Tibial nerve (tissue), 4 donors: Measurements from ENCODE around the gene ZNF658. TPM values are rescaled to one million over a fixed set of nuclear protein-coding genes. Genes with fewer than 3 reads are reported as not detected.
A peak's percentile ranks its signal among the peaks of the same experiment; 100 is the strongest.
"Not testable (repeated sequence)": the region's sequence is repeated elsewhere in the genome, so short reads cannot be mapped to it uniquely, and the experiment has no call there.

Source experiments
- DNase-seq, 2 donors: peaks; one replicate each; pipeline ENCODE4 v3.0.0-alpha.2; 2019; ENCODE audit warnings: low spot score in 2 of 2
- H3K27ac ChIP-seq, 4 donors: fragments of 200-600 bp; sonication (generic) in 3 of 4; one replicate each; pipeline ENCODE4 v1.5.1; 2017 to 2019; ENCODE audit warnings: mild to moderate bottlenecking in 1 of 4
- H3K27me3 ChIP-seq, 2 donors: fragments of 200-600 bp; sonication (generic) in 1 of 2; one replicate each; pipeline versions ENCODE4 v1.5.1 to v1.6.0; 2017 to 2019
- H3K36me3 ChIP-seq, 3 donors: fragments of 200-600 bp; sonication (generic); one replicate each; pipeline ENCODE4 v1.5.1; 2018 to 2019
- H3K4me1 ChIP-seq, 4 donors: fragments of 200-600 bp; sonication (generic) in 3 of 4; one replicate each; pipeline ENCODE4 v1.5.1; 2017 to 2019
- H3K4me3 ChIP-seq, 4 donors: fragments of 200-600 bp; sonication (generic) in 3 of 4; one replicate each; pipeline ENCODE4 v1.5.1; 2017 to 2019; ENCODE audit warnings: mild to moderate bottlenecking in 1 of 4, moderate library complexity in 1 of 4
- H3K9me3 ChIP-seq, 4 donors: fragments of 200-600 bp; sonication (generic) in 3 of 4; one replicate each; pipeline ENCODE4 v1.5.1; 2017 to 2019
- EP300 ChIP-seq, 2 donors: sonication (generic); formaldehyde crosslinking; IDR thresholded peaks; one replicate each; pipeline ENCODE4 v1.6.1; 2017; ENCODE audit warnings: antibody characterized with exemption in 2 of 2, mild to moderate bottlenecking in 1 of 2
- POLR2A ChIP-seq, 2 donors: fragments of 450-650 bp; IDR thresholded peaks; one replicate each; pipeline ENCODE4 v1.6.1; 2017; ENCODE audit warnings: antibody characterized with exemption in 2 of 2, mild to moderate bottlenecking in 2 of 2, moderate library complexity in 2 of 2
- WGBS, 2 donors: methylation state at CpG; one replicate each; pipeline ENCODE4 v1.1.5; 2018; 5-methylcytosine and 5-hydroxymethylcytosine counted together
- total RNA-seq, 4 donors: library from RNA; depleted of rRNA; stranded (reverse); fragments of >200 nt; gene quantifications; one replicate each; pipeline ENCODE4 v1.1.0, GENCODE V29; 2016

Gene ZNF658
- total RNA-seq = 1 to 10 TPM; 2.0 to 5.7 (median 3.0) TPM

GRCh38 chr9:66900490-66901131, at the start of gene ZNF658:
ZNF658 (plus strand) TSS chr9:66900725; CDS start chr9:66903562, 2,837 bp downstream.
- not testable (repeated sequence) for H3K9me3 ChIP-seq, H3K36me3 ChIP-seq, H3K27me3 ChIP-seq, H3K4me1 ChIP-seq
- H3K4me3 ChIP-seq = peak within 1 kb of the TSS; percentile 50 to 59 (median 58)
- 0% methylated on average over 11 to 32 of the region's 46 CpGs for WGBS, 2 donors
- TF ChIP-seq POLR2A (IDR thresholded peaks at IDR 0.05) (peak in 1 of 2 donors; percentile 15), EP300 (IDR thresholded peaks at IDR 0.05) (peak; percentile 43 to 62)
- DNase-seq = peak; percentile 50 to 65
- peak within 1 kb of the TSS in 3 of 4 donors; percentile 64 to 77 (median 67) for H3K27ac ChIP-seq

- not testable (repeated sequence) for H3K4me3 ChIP-seq, H3K27ac ChIP-seq, H3K27me3 ChIP-seq, H3K9me3 ChIP-seq, H3K36me3 ChIP-seq, DNase-seq, H3K4me1 ChIP-seq
- WGBS, 2 donors = no CpG with 5 or more reads among the region's 4 CpGs
Measured at GRCh38 chr9:66861732-66862131, 38.8 kb upstream of the ZNF658 start.

- H3K27me3 ChIP-seq, H3K4me1 ChIP-seq, H3K27ac ChIP-seq, H3K36me3 ChIP-seq, H3K4me3 ChIP-seq, DNase-seq, H3K9me3 ChIP-seq: not testable (repeated sequence)
- WGBS, 2 donors = 32 to 68% methylated on average over 2 of the region's 3 CpGs
Measured at GRCh38 chr9:66868660-66869059, 31.9 kb upstream of the ZNF658 start.

GRCh38 chr9:66880605-66881004, 19.9 kb upstream of the ZNF658 start:
- H3K4me3 ChIP-seq, H3K36me3 ChIP-seq, H3K27me3 ChIP-seq, H3K4me1 ChIP-seq, H3K9me3 ChIP-seq, H3K27ac ChIP-seq, DNase-seq: not testable (repeated sequence)
- 80 to 85% methylated on average over 1 to 3 of the region's 3 CpGs for WGBS, 2 donors

GRCh38 chr9:66881847-66882246, 18.7 kb upstream of the ZNF658 start:
- H3K27me3 ChIP-seq, H3K36me3 ChIP-seq, H3K9me3 ChIP-seq, DNase-seq, H3K4me1 ChIP-seq, H3K4me3 ChIP-seq, H3K27ac ChIP-seq: not testable (repeated sequence)
- WGBS, 2 donors = 74 to 93% methylated on average over 2 to 3 of the region's 3 CpGs

GRCh38 chr9:66890334-66890733, 10.2 kb upstream of the ZNF658 start:
- DNase-seq, H3K4me3 ChIP-seq, H3K4me1 ChIP-seq, H3K36me3 ChIP-seq, H3K9me3 ChIP-seq, H3K27me3 ChIP-seq, H3K27ac ChIP-seq: not testable (repeated sequence)
- 92% methylated on average over 1 of the region's 1 CpG; no CpG with 5 or more reads in 1 of the 2 donors for WGBS, 2 donors

GRCh38 chr9:66901141-66901540, 616 bp downstream of the ZNF658 start:
- peak overlapping the region in 3 of 4 donors; percentile 64 to 77 (median 67) for H3K27ac ChIP-seq
- H3K9me3 ChIP-seq = not testable (repeated sequence)

GRCh38 chr9:66909560-66909959, 9.0 kb downstream of the ZNF658 start:
- not testable (repeated sequence) for H3K27ac ChIP-seq, H3K27me3 ChIP-seq, H3K9me3 ChIP-seq, H3K4me3 ChIP-seq, H3K4me1 ChIP-seq, DNase-seq
- peaks cover 0 to 32% (median 0%) of the 10 kb centered on the region in 3 donors for H3K36me3 ChIP-seq
- 92 to 100% methylated on average over 2 of the region's 2 CpGs for WGBS, 2 donors

More at GRCh38 chr9:66901141-66901540, 616 bp downstream of the ZNF658 start:
- peak overlapping the region; percentile 50 to 59 (median 58) for H3K4me3 ChIP-seq
- not testable (repeated sequence) for H3K27me3 ChIP-seq, H3K4me1 ChIP-seq, DNase-seq, H3K36me3 ChIP-seq
- 13 to 20% methylated on average over 6 of the region's 8 CpGs for WGBS, 2 donors

- WGBS, 2 donors = 94 to 100% methylated on average over 3 to 4 of the region's 4 CpGs
- not testable (repeated sequence) for H3K27me3 ChIP-seq, DNase-seq, H3K4me1 ChIP-seq, H3K27ac ChIP-seq, H3K4me3 ChIP-seq
- peaks cover 0 to 22% (median 0%) of the 10 kb centered on the region in 3 donors for H3K36me3 ChIP-seq
- peaks cover 0 to 40% (median 1%) of the 10 kb centered on the region in 4 donors for H3K9me3 ChIP-seq
Measured at GRCh38 chr9:66920072-66920471, 19.5 kb downstream of the ZNF658 start.

- H3K4me3 ChIP-seq, DNase-seq, H3K9me3 ChIP-seq, H3K36me3 ChIP-seq, H3K4me1 ChIP-seq, H3K27me3 ChIP-seq, H3K27ac ChIP-seq: not testable (repeated sequence)
- no CpG with 5 or more reads among the region's 1 CpG for WGBS, 2 donors
Measured at GRCh38 chr9:66936194-66936870, 35.8 kb downstream of the ZNF658 start.

- not testable (repeated sequence) for H3K27me3 ChIP-seq, H3K4me3 ChIP-seq, DNase-seq, H3K36me3 ChIP-seq, H3K4me1 ChIP-seq, H3K9me3 ChIP-seq, H3K27ac ChIP-seq
- 76 to 80% methylated on average over 1 to 2 of the region's 3 CpGs for WGBS, 2 donors
Measured at GRCh38 chr9:66937662-66938061, 37.1 kb downstream of the ZNF658 start.

- 63 to 67% methylated on average over 5 of the region's 5 CpGs for WGBS, 2 donors
- not testable (repeated sequence) for H3K27ac ChIP-seq, H3K9me3 ChIP-seq
Measured at GRCh38 chr9:66938322-66938721, 37.8 kb downstream of the ZNF658 start.

GRCh38 chr9:66939878-66940830, 39.6 kb downstream of the ZNF658 start:
- H3K4me3 ChIP-seq, H3K9me3 ChIP-seq, H3K4me1 ChIP-seq, H3K27ac ChIP-seq, H3K27me3 ChIP-seq, H3K36me3 ChIP-seq, DNase-seq: not testable (repeated sequence)
- 56 to 73% methylated on average over 1 of the region's 2 CpGs for WGBS, 2 donors

More at GRCh38 chr9:66938322-66938721, 37.8 kb downstream of the ZNF658 start:
- DNase-seq, H3K4me3 ChIP-seq, H3K27me3 ChIP-seq, H3K4me1 ChIP-seq, H3K36me3 ChIP-seq: not testable (repeated sequence)
